Karpas-422 (cell line): ENCODE results near the gene ELAVL1. TPM values are rescaled to one million over a fixed set of nuclear protein-coding genes. Genes with fewer than 3 reads are reported as not detected.

Experiments
- DNase-seq: peaks from one replicate; pipeline ENCODE4 v3.0.0-alpha.2; 2015
- H2AFZ ChIP-seq: fragments of 200-600 bp; sonication (generic); 2 replicates; pipeline ENCODE4 v1.6.1; 2014; ENCODE audit warnings: antibody characterized with exemption, low read length, mixed read lengths
- H3K27ac ChIP-seq: fragments of 200-600 bp; sonication (generic); 2 replicates; pipeline ENCODE4 v1.5.1; 2014; ENCODE audit warnings: mild to moderate bottlenecking, low read length, moderate library complexity
- H3K27me3 ChIP-seq: fragments of 200-600 bp; sonication (generic); 2 replicates; pipeline ENCODE4 v1.6.1; 2014; ENCODE audit warnings: low read length, mixed read lengths
- H3K36me3 ChIP-seq: fragments of 200-600 bp; sonication (generic); 2 replicates; pipeline ENCODE4 v1.6.1; 2014; ENCODE audit warnings: low read length, mixed read lengths; ENCODE audit not compliant: insufficient read depth
- H3K4me1 ChIP-seq: fragments of 200-600 bp; sonication (generic); 2 replicates; pipeline ENCODE4 v1.6.1; 2014; ENCODE audit warnings: mild to moderate bottlenecking, low read length, mixed read lengths
- H3K4me2 ChIP-seq: fragments of 200-600 bp; sonication (generic); 2 replicates; pipeline ENCODE4 v1.6.1; 2014; ENCODE audit warnings: low read length, low read depth, mild to moderate bottlenecking; ENCODE audit not compliant: poor library complexity, severe bottlenecking
- H3K4me3 ChIP-seq: fragments of 200-600 bp; sonication (generic); 2 replicates; pipeline ENCODE4 v1.5.1; 2014; ENCODE audit warnings: mild to moderate bottlenecking, antibody characterized with exemption, low read length, mixed read lengths
- H3K79me2 ChIP-seq: fragments of 200-600 bp; sonication (generic); 2 replicates; pipeline ENCODE4 v1.6.1; 2014; ENCODE audit warnings: mild to moderate bottlenecking, low read length, mixed read lengths
- H3K9ac ChIP-seq: fragments of 200-600 bp; sonication (generic); 2 replicates; pipeline ENCODE4 v1.6.0; 2014; ENCODE audit warnings: low read length
- H3K9me2 ChIP-seq: fragments of 200-600 bp; sonication (generic), shearing (Covaris generic); replicated peaks from 2 replicates; pipeline ENCODE4 v1.6.0; 2014; ENCODE audit warnings: mild to moderate bottlenecking, low read length, moderate library complexity; ENCODE audit not compliant: insufficient read depth
- H3K9me3 ChIP-seq: fragments of 300-700, 200-600 bp; sonication (generic); 2 replicates; pipeline ENCODE4 v1.6.1; 2014; ENCODE audit warnings: low read length, mixed read lengths
- H4K20me1 ChIP-seq: fragments of 200-600 bp; sonication (generic); 2 replicates; pipeline ENCODE4 v1.6.1; 2014; ENCODE audit warnings: mild to moderate bottlenecking, antibody characterized with exemption, low read length, low read depth; ENCODE audit not compliant: insufficient read depth
- total RNA-seq: library from RNA; depleted of rRNA; stranded (reverse); fragments of >200 nt; shearing (Covaris generic); gene quantifications from 2 replicates; pipeline ENCODE4 v1.2.3, GENCODE V29; 2014; ENCODE audit warnings: low replicate concordance

The ELAVL1 gene
- total RNA-seq, 1 experiment from 2014 or later = 50.0 TPM

- Histone ChIP-seq H3K4me2 (no peak overlapping the region), H3K79me2 (no peaks in the 10 kb centered on the region), H3K4me3 (no peak overlapping the region), H4K20me1 (no peaks in the 10 kb centered on the region), H3K36me3 (peaks cover 14% of the 10 kb centered on the region; the same call in 1 of the 2 replicates), H3K9ac (no peak overlapping the region), H3K27me3 (no peaks in the 10 kb centered on the region), H3K9me3 (no peaks in the 10 kb centered on the region), H3K27ac (no peak overlapping the region), H3K4me1 (no peaks in the 10 kb centered on the region), H2AFZ (no peak overlapping the region), H3K9me2 (no peaks in the 10 kb centered on the region)
- no peak for DNase-seq
These were observed 36.5 kb downstream of the ELAVL1 start for GRCh38 chr19:7968796-7969554.

- Histone ChIP-seq H3K4me3 (no peak overlapping the region), H3K27me3 (no peaks in the 10 kb centered on the region), H3K36me3 (peaks cover 14% of the 10 kb centered on the region; the same call in 1 of the 2 replicates), H3K9me3 (no peaks in the 10 kb centered on the region), H3K9me2 (no peaks in the 10 kb centered on the region), H3K4me1 (no peaks in the 10 kb centered on the region), H3K4me2 (no peak overlapping the region), H3K79me2 (no peaks in the 10 kb centered on the region), H3K9ac (no peak overlapping the region), H4K20me1 (0 out of 2 replicates have a peak, but pooled peaks cover 4% of the 10 kb centered on the region), H2AFZ (no peak overlapping the region), H3K27ac (no peak overlapping the region)
- no peak for DNase-seq
These were observed 37.2 kb downstream of the ELAVL1 start for GRCh38 chr19:7968008-7968795.

GRCh38 chr19:7965921-7966665 lies 39.3 kb downstream of the ELAVL1 start:
- no peak overlapping the region for H2AFZ ChIP-seq
- no peaks in the 10 kb centered on the region for H3K9me2 ChIP-seq
- no peak overlapping the region for H3K4me2 ChIP-seq
- H3K4me1 ChIP-seq = no peaks in the 10 kb centered on the region
- 0 out of 2 replicates have a peak, but pooled peaks cover 8% of the 10 kb centered on the region for H4K20me1 ChIP-seq
- H3K4me3 ChIP-seq = no peak overlapping the region
- no peak for DNase-seq
- H3K79me2 ChIP-seq = no peaks in the 10 kb centered on the region
- no peak overlapping the region for H3K27ac ChIP-seq
- no peaks in the 10 kb centered on the region for H3K27me3 ChIP-seq
- H3K9ac ChIP-seq = no peak overlapping the region
- H3K9me3 ChIP-seq = no peaks in the 10 kb centered on the region
- peaks cover 27% of the 10 kb centered on the region; the same call in 1 of the 2 replicates for H3K36me3 ChIP-seq

GRCh38 chr19:7965259-7965841 lies 40.1 kb downstream of the ELAVL1 start:
- no peak for DNase-seq
- Histone ChIP-seq H3K9ac (no peak overlapping the region), H3K27me3 (no peaks in the 10 kb centered on the region), H3K9me2 (no peaks in the 10 kb centered on the region), H3K79me2 (no peaks in the 10 kb centered on the region), H2AFZ (no peak overlapping the region), H3K36me3 (peaks cover 32% of the 10 kb centered on the region; the same call in 1 of the 2 replicates), H3K4me1 (no peaks in the 10 kb centered on the region), H4K20me1 (0 out of 2 replicates have a peak, but pooled peaks cover 8% of the 10 kb centered on the region), H3K4me3 (no peak overlapping the region), H3K4me2 (no peak overlapping the region), H3K9me3 (no peaks in the 10 kb centered on the region), H3K27ac (no peak overlapping the region)

- H3K9ac ChIP-seq = no peak overlapping the region
- H3K36me3 ChIP-seq = peaks cover 41% of the 10 kb centered on the region; the same call in 1 of the 2 replicates
These were observed 41.9 kb downstream of the ELAVL1 start for GRCh38 chr19:7963566-7963965.

GRCh38 chr19:7962644-7963268 lies 42.7 kb downstream of the ELAVL1 start:
- peaks cover 41% of the 10 kb centered on the region; the same call in 1 of the 2 replicates for H3K36me3 ChIP-seq

More at GRCh38 chr19:7963566-7963965, 41.9 kb downstream of the ELAVL1 start:
- Histone ChIP-seq H3K27me3 (no peaks in the 10 kb centered on the region), H3K4me3 (no peak overlapping the region), H3K9me3 (no peaks in the 10 kb centered on the region), H3K27ac (no peak overlapping the region), H3K4me1 (no peaks in the 10 kb centered on the region), H3K9me2 (no peaks in the 10 kb centered on the region), H3K4me2 (no peak overlapping the region), H2AFZ (no peak overlapping the region), H4K20me1 (0 out of 2 replicates have a peak, but pooled peaks cover 8% of the 10 kb centered on the region), H3K79me2 (no peaks in the 10 kb centered on the region)
- no peak for DNase-seq

GRCh38 chr19:7961920-7962626 lies 43.4 kb downstream of the ELAVL1 start:
- Histone ChIP-seq H3K9ac (no peak overlapping the region), H3K4me2 (no peak overlapping the region), H3K36me3 (peaks cover 34% of the 10 kb centered on the region; the same call in 1 of the 2 replicates)

More at GRCh38 chr19:7962644-7963268, 42.7 kb downstream of the ELAVL1 start:
- H2AFZ ChIP-seq = no peak overlapping the region
- H3K9me3 ChIP-seq = no peaks in the 10 kb centered on the region
- no peaks in the 10 kb centered on the region for H3K79me2 ChIP-seq
- no peak for DNase-seq
- no peak overlapping the region for H3K27ac ChIP-seq
- H3K9ac ChIP-seq = no peak overlapping the region
- H4K20me1 ChIP-seq = 0 out of 2 replicates have a peak, but pooled peaks cover 8% of the 10 kb centered on the region
- H3K27me3 ChIP-seq = no peaks in the 10 kb centered on the region
- H3K4me2 ChIP-seq = no peak overlapping the region
- H3K9me2 ChIP-seq = no peaks in the 10 kb centered on the region
- H3K4me1 ChIP-seq = no peaks in the 10 kb centered on the region
- H3K4me3 ChIP-seq = no peak overlapping the region

More at GRCh38 chr19:7961920-7962626, 43.4 kb downstream of the ELAVL1 start:
- Histone ChIP-seq H3K9me2 (no peaks in the 10 kb centered on the region), H3K9me3 (no peaks in the 10 kb centered on the region), H4K20me1 (0 out of 2 replicates have a peak, but pooled peaks cover 8% of the 10 kb centered on the region), H3K27me3 (no peaks in the 10 kb centered on the region), H2AFZ (no peak overlapping the region), H3K27ac (no peak overlapping the region), H3K4me1 (no peaks in the 10 kb centered on the region), H3K4me3 (no peak overlapping the region), H3K79me2 (no peaks in the 10 kb centered on the region)
- DNase-seq = no peak
